ENCODE results near the gene RPP25L.

RPP25L gene

DNA sequence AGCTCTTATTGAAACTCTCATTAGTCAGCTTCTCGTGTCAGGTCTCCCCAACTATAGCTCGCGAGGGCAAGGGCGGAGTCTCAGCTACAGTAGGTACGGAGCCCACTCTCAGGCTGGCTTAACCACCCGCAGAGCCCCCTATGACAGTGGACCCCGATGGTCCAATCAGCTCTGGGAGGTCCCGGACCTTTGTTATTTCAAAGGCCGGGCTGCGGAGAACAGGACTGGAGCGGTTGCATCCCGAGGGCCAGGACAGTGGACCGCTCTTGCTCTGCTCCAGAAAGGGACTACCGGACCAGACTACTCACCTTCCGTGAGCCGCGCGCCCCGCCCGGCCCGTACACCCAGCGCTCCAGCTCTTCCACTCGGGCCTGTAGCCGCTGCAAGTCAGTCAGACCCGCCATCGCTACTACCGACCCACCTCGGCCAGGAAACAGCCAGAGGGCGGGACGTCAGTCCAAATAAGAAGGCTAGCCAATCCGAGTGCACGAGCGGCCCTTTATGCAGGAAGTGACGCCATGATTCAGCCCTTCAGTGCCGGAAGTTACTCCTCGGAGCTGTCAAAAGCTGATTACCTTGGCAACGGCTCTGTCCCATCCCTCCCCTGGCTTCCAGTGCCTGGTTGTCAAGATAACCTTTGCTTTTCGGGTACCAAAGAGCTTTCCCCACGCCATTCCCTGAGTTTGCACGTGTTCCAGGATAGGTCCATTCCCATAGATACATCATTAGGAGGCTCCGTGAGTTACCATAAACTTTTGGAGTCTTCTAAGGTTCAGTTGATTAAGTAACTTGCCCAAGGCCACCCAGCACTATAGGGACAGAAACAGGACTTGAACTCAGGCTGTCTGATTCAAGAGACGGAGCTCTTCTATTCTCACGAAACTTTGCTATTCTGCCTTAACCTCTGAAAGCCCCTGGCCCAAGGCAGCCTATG lies 8.4 kb upstream of the RPP25L start, which contains the start of gene DCTN3:
TSS of gene DCTN3 (minus strand) at position 435 of the 934 bp plus-strand sequence. CDS start at position 404, 31 bp downstream.
- no peak within 1 kb of the TSS for H3K27ac ChIP-seq (ENCODE audit: low read depth, low read length)
- H3K79me1 ChIP-seq (ENCODE audit: low read length) = peaks cover 3% of the 10 kb centered on the region
- no peak within 1 kb of the TSS for H3K4ac ChIP-seq (ENCODE audit: low read depth, low read length)
- no peak within 1 kb of the TSS for H2AK5ac ChIP-seq (ENCODE audit: low read length)
- peak; percentile 97 for DNase-seq
- H4K91ac ChIP-seq (ENCODE audit: low read depth, low read length) = peak within 1 kb of the TSS; percentile 42
- no peak within 1 kb of the TSS for H2BK5ac ChIP-seq (ENCODE audit: low read depth, low read length, poor library complexity)
- H3K9me3 ChIP-seq (ENCODE audit: insufficient read depth, low read depth, low read length) = peaks cover 10% of the 10 kb centered on the region
- H3K18ac ChIP-seq (ENCODE audit: low read length) = no peak within 1 kb of the TSS
- peaks cover 2% of the 10 kb centered on the region for H3K79me2 ChIP-seq (ENCODE audit: control insufficient read depth, insufficient read depth, low read length, poor library complexity)
- H3K4me1 ChIP-seq (ENCODE audit: control insufficient read depth in 1 of 2, insufficient read depth in 2 of 2, low read length in 2 of 2) = peaks cover 7 to 8% of the 10 kb centered on the region in 2 experiments
- H3K4me3 ChIP-seq (ENCODE audit: low read depth, low read length) = peak within 1 kb of the TSS; percentile 86
- peak within 1 kb of the TSS; percentile 96 for H4K8ac ChIP-seq (ENCODE audit: low read depth, low read length)
- peaks cover 20% of the 10 kb centered on the region for H3K27me3 ChIP-seq (ENCODE audit: insufficient read depth, low read length)
- H3K4me2 ChIP-seq (ENCODE audit: low read length) = peak within 1 kb of the TSS; percentile 90
- peak within 1 kb of the TSS; percentile 73 for H3K9ac ChIP-seq (ENCODE audit: low read length)
- peak within 1 kb of the TSS; percentile 85 for H2AFZ ChIP-seq (ENCODE audit: insufficient read depth, low read length, poor library complexity)
- H3K14ac ChIP-seq (ENCODE audit: low read length) = peak within 1 kb of the TSS; percentile 55
- no peak within 1 kb of the TSS for H2BK12ac ChIP-seq (ENCODE audit: low read length)
- H4K12ac ChIP-seq (ENCODE audit: low read depth, low read length) = peak within 1 kb of the TSS; percentile 27
- peaks cover 2 to 11% of the 10 kb centered on the region in 2 experiments for H3K36me3 ChIP-seq (ENCODE audit: control insufficient read depth in 1 of 2, insufficient read depth in 2 of 2, low read length in 2 of 2)
- no peak within 1 kb of the TSS for H2BK120ac ChIP-seq (ENCODE audit: insufficient read depth, low read length, poor library complexity)
- H3K23ac ChIP-seq (ENCODE audit: low read length) = no peak within 1 kb of the TSS
- no CpG with 5 or more reads among the region's 43 CpGs for WGBS (ENCODE audit: extremely low coverage, insufficient coverage, insufficient read length)

DNA sequence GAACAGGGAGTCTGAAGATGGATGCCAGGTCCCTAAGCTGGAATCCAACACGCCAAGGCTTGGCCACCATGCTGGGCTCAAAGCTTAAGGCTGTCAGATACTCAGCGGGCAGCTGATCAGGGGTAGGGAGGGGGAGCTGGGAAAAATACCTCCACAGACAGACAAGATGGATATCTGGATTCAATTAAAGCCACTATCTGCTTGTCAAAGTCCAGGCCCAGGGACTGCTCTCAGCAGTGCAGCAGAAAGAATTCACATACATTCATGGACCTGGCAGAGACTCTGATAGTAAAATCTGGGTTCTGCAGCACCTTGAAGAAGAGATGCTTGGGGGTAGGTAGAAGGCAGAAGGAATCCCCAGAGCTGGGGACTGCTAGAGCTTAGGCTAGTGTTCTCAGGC lies 3.2 kb upstream of the RPP25L start:
- WGBS (ENCODE audit: extremely low coverage, insufficient coverage, insufficient read length) = no CpG with 5 or more reads among the region's 2 CpGs
- Histone ChIP-seq H3K4ac (ENCODE audit: low read depth, low read length) (no peak overlapping the region), H3K79me1 (ENCODE audit: low read length) (peaks cover 10% of the 10 kb centered on the region), H2BK120ac (ENCODE audit: insufficient read depth, low read length, poor library complexity) (no peak overlapping the region), H4K8ac (ENCODE audit: low read depth, low read length) (no peak overlapping the region), H3K18ac (ENCODE audit: low read length) (no peak overlapping the region), H3K9ac (ENCODE audit: low read length) (no peak overlapping the region), H3K27me3 (ENCODE audit: insufficient read depth, low read length) (no peaks in the 10 kb centered on the region), H3K79me2 (ENCODE audit: control insufficient read depth, insufficient read depth, low read length, poor library complexity) (peaks cover 8% of the 10 kb centered on the region), H3K14ac (ENCODE audit: low read length) (no peak overlapping the region), H3K9me3 (ENCODE audit: insufficient read depth, low read depth, low read length) (no peaks in the 10 kb centered on the region), H3K36me3 (ENCODE audit: control insufficient read depth in 1 of 2, insufficient read depth in 2 of 2, low read length in 2 of 2) (peaks cover 2 to 13% of the 10 kb centered on the region in 2 experiments), H3K4me2 (ENCODE audit: low read length) (no peak overlapping the region), H4K12ac (ENCODE audit: low read depth, low read length) (no peak overlapping the region), H2BK5ac (ENCODE audit: low read depth, low read length, poor library complexity) (no peak overlapping the region), H2BK12ac (ENCODE audit: low read length) (no peak overlapping the region), H2AK5ac (ENCODE audit: low read length) (no peak overlapping the region), H3K4me3 (ENCODE audit: low read depth, low read length) (no peak overlapping the region), H3K4me1 (ENCODE audit: control insufficient read depth in 1 of 2, insufficient read depth in 2 of 2, low read length in 2 of 2) (peaks cover 9 to 17% of the 10 kb centered on the region in 2 experiments), H3K23ac (ENCODE audit: low read length) (no peak overlapping the region), H2AFZ (ENCODE audit: insufficient read depth, low read length, poor library complexity) (no peak overlapping the region), H4K91ac (ENCODE audit: low read depth, low read length) (no peak overlapping the region), H3K27ac (ENCODE audit: low read depth, low read length) (no peak overlapping the region)
- no peak for DNase-seq

DNA sequence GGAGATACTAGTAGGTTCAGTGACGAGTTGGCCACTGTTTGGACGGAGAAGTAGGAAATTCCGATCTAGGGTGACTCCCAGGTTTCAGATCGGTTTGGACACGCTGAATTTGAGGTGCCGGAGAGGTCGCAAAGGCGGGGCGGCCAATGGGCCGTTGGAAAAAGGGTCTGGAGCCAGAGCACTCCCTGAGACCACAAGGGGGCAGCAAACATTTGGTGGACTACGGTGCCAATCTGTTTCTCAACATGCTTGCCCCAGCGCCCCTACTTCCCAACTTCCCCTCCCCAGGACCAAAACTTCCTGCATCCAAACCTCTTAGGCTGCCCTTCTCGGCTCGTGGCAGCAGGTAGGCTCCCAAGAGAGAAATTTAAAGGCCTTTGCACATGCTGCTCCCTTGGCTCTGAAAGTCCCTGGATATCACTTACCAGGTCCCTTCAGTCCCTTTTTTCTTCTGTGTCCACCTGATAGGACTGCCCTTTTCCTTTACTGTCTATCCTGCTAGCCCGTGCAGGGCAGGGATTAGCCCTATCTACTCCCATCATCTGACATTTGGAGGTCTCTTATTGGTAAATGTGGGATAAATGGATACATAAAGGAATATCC lies 992 bp upstream of the RPP25L start:
- peak overlapping the region; percentile 21 for H4K91ac ChIP-seq (ENCODE audit: low read depth, low read length)
- no peaks in the 10 kb centered on the region for H3K9me3 ChIP-seq (ENCODE audit: insufficient read depth, low read depth, low read length)
- no peak overlapping the region for H3K4ac ChIP-seq (ENCODE audit: low read depth, low read length)
- H3K14ac ChIP-seq (ENCODE audit: low read length) = no peak overlapping the region
- no peak overlapping the region for H2BK5ac ChIP-seq (ENCODE audit: low read depth, low read length, poor library complexity)
- no peaks in the 10 kb centered on the region for H3K27me3 ChIP-seq (ENCODE audit: insufficient read depth, low read length)
- H3K79me2 ChIP-seq (ENCODE audit: control insufficient read depth, insufficient read depth, low read length, poor library complexity) = peaks cover 8% of the 10 kb centered on the region
- no peak overlapping the region for H2BK12ac ChIP-seq (ENCODE audit: low read length)
- H2AFZ ChIP-seq (ENCODE audit: insufficient read depth, low read length, poor library complexity) = no peak overlapping the region
- no peak overlapping the region for H3K27ac ChIP-seq (ENCODE audit: low read depth, low read length)
- peak overlapping the region; percentile 67 for H3K4me2 ChIP-seq (ENCODE audit: low read length)
- H3K23ac ChIP-seq (ENCODE audit: low read length) = no peak overlapping the region
- peak overlapping the region; percentile 30 for H4K8ac ChIP-seq (ENCODE audit: low read depth, low read length)
- no peak overlapping the region for H3K18ac ChIP-seq (ENCODE audit: low read length)
- peaks cover 6 to 10% of the 10 kb centered on the region in 2 experiments for H3K4me1 ChIP-seq (ENCODE audit: control insufficient read depth in 1 of 2, insufficient read depth in 2 of 2, low read length in 2 of 2)
- no peak overlapping the region for H4K12ac ChIP-seq (ENCODE audit: low read depth, low read length)
- no peak overlapping the region for H3K4me3 ChIP-seq (ENCODE audit: low read depth, low read length)
- no CpG with 5 or more reads among the region's 15 CpGs for WGBS (ENCODE audit: extremely low coverage, insufficient coverage, insufficient read length)
- H3K79me1 ChIP-seq (ENCODE audit: low read length) = peaks cover 8% of the 10 kb centered on the region
- no peak overlapping the region for H3K9ac ChIP-seq (ENCODE audit: low read length)
- no peak overlapping the region for H2AK5ac ChIP-seq (ENCODE audit: low read length)
- peak; percentile 59 to 86 for DNase-seq
- no peak overlapping the region for H2BK120ac ChIP-seq (ENCODE audit: insufficient read depth, low read length, poor library complexity)
- H3K36me3 ChIP-seq (ENCODE audit: control insufficient read depth in 1 of 2, insufficient read depth in 2 of 2, low read length in 2 of 2) = peaks cover 2 to 11% of the 10 kb centered on the region in 2 experiments

DNA sequence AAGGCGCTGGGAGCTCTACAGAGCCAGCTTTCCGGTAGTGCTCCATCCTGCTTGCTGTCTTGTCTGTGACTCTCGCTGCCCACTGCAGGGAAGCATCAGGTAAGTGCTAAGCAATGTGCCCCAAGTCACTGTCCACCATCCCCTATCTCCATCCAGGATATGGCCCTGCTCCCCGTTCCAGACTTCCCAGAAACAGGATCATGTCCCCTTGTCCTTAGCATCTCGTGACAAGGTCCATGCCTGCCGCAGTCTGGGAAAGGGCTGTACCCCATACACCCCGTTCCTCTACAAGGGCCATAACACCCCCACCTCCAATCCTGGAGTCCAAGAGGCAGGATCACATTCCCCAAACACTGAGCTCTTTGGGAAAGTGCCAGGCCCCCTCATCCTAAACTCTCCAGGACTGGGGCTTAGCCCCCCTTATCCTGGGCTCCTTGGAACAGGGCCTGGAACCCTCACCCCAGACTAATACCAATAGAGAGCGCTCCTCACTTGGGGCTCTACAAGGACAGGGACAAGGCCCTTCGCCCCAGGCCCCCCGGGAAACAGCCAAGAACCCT lies 566 bp downstream of the RPP25L start:
- Histone ChIP-seq H3K4me3 (ENCODE audit: low read depth, low read length) (peak overlapping the region; percentile 83), H4K91ac (ENCODE audit: low read depth, low read length) (peak overlapping the region; percentile 65), H3K79me1 (ENCODE audit: low read length) (peaks cover 8% of the 10 kb centered on the region), H3K4me2 (ENCODE audit: low read length) (peak overlapping the region; percentile 67), H2BK5ac (ENCODE audit: low read depth, low read length, poor library complexity) (no peak overlapping the region), H3K27ac (ENCODE audit: low read depth, low read length) (no peak overlapping the region), H3K4me1 (ENCODE audit: control insufficient read depth in 1 of 2, insufficient read depth in 2 of 2, low read length in 2 of 2) (peaks cover 6 to 10% of the 10 kb centered on the region in 2 experiments), H2AFZ (ENCODE audit: insufficient read depth, low read length, poor library complexity) (peak overlapping the region; percentile 81), H2AK5ac (ENCODE audit: low read length) (peak overlapping the region; percentile 8), H3K23ac (ENCODE audit: low read length) (no peak overlapping the region), H3K9me3 (ENCODE audit: insufficient read depth, low read depth, low read length) (no peaks in the 10 kb centered on the region), H3K14ac (ENCODE audit: low read length) (peak overlapping the region; percentile 66), H3K9ac (ENCODE audit: low read length) (peak overlapping the region; percentile 70), H4K12ac (ENCODE audit: low read depth, low read length) (peak overlapping the region; percentile 67), H4K8ac (ENCODE audit: low read depth, low read length) (peak overlapping the region; percentile 72), H2BK120ac (ENCODE audit: insufficient read depth, low read length, poor library complexity) (peak overlapping the region; percentile 50), H3K79me2 (ENCODE audit: control insufficient read depth, insufficient read depth, low read length, poor library complexity) (peaks cover 8% of the 10 kb centered on the region), H2BK12ac (ENCODE audit: low read length) (no peak overlapping the region), H3K27me3 (ENCODE audit: insufficient read depth, low read length) (no peaks in the 10 kb centered on the region), H3K4ac (ENCODE audit: low read depth, low read length) (peak overlapping the region; percentile 12), H3K18ac (ENCODE audit: low read length) (peak overlapping the region; percentile 64), H3K36me3 (ENCODE audit: control insufficient read depth in 1 of 2, insufficient read depth in 2 of 2, low read length in 2 of 2) (peaks cover 2% of the 10 kb centered on the region in 2 experiments)
- WGBS (ENCODE audit: extremely low coverage, insufficient coverage, insufficient read length) = no CpG with 5 or more reads among the region's 10 CpGs
- DNase-seq = no peak

Data from trophoblast cell (in vitro differentiated cells and primary cell).